GM18907 (cell line): ENCODE results near the gene SLC35B2.

Experiments used
- ATAC-seq: cut with Tn5 transposase; IDR thresholded peaks from one replicate; pipeline ENCODE4 v1.9.1; 2021; ENCODE audit warnings: mild to moderate bottlenecking, moderate library complexity; ENCODE audit not compliant: unreplicated experiment

The SLC35B2 gene

GRCh38 chr6:44224029-44224964 lies 33.0 kb downstream of the SLC35B2 start:
- no peak for ATAC-seq

- peak; percentile 46 for ATAC-seq
Observed at GRCh38 chr6:44223319-44224028, 33.9 kb downstream of the SLC35B2 start, which contains the start of gene SLC29A1. Gene SLC29A1, plus strand, starts transcription at chr6:44223595. Its CDS starts 3,719 bp downstream, at chr6:44227314.

- ATAC-seq, result no peak
Observed at GRCh38 chr6:44222486-44223318, 34.6 kb downstream of the SLC35B2 start.

GRCh38 chr6:44221961-44222335 lies 35.4 kb downstream of the SLC35B2 start:
- no peak for ATAC-seq

GRCh38 chr6:44221291-44221960 lies 35.9 kb downstream of the SLC35B2 start:
- no peak for ATAC-seq

- ATAC-seq, result no peak
Observed at GRCh38 chr6:44220913-44221290, 36.4 kb downstream of the SLC35B2 start.

GRCh38 chr6:44219815-44220784 lies 37.2 kb downstream of the SLC35B2 start:
- ATAC-seq, result no peak

GRCh38 chr6:44219053-44219814 lies 38.1 kb downstream of the SLC35B2 start:
- ATAC-seq, result peak; percentile 54

- no peak for ATAC-seq
Observed at GRCh38 chr6:44217332-44218143, 39.8 kb downstream of the SLC35B2 start.

GRCh38 chr6:44216677-44217331 lies 40.5 kb downstream of the SLC35B2 start, which contains the start of gene MYMX:
Gene MYMX, plus strand, starts transcription at chr6:44216926. Its CDS starts 546 bp downstream, at chr6:44217472.
- no peak for ATAC-seq

GRCh38 chr6:44214307-44214706 lies 43.0 kb downstream of the SLC35B2 start:
- no peak for ATAC-seq

- no peak for ATAC-seq
Observed at GRCh38 chr6:44211284-44211683, 46.0 kb downstream of the SLC35B2 start.

GRCh38 chr6:44207966-44208365 lies 49.4 kb downstream of the SLC35B2 start:
- no peak for ATAC-seq
